NOMO-1 (cell line): Measurements from ENCODE around the gene HMOX1.
A peak's percentile ranks its signal among the peaks of the same experiment; 100 is the strongest.

Experiments used
- DNase-seq, 2 experiments: peaks; one replicate each; lab custom pipeline; 2025; ENCODE audit not compliant: unreplicated experiment in 2 of 2; lab: John Stamatoyannopoulos, UW

Gene HMOX1

GRCh38 chr22:35400501-35400790, 19.6 kb downstream of the HMOX1 start:
- DNase-seq, result no peak

- no peak for DNase-seq
These were observed 21.0 kb downstream of the HMOX1 start for GRCh38 chr22:35401863-35402262.

GRCh38 chr22:35403356-35403755, 22.5 kb downstream of the HMOX1 start:
- no peak for DNase-seq

GRCh38 chr22:35404176-35404575, 23.3 kb downstream of the HMOX1 start:
- DNase-seq, result no peak

- no peak for DNase-seq
These were observed 25.5 kb downstream of the HMOX1 start for GRCh38 chr22:35406443-35406842.

GRCh38 chr22:35407362-35407761, 26.5 kb downstream of the HMOX1 start:
- no peak for DNase-seq

GRCh38 chr22:35409783-35410662, 29.1 kb downstream of the HMOX1 start:
- peak; percentile 92 to 97 for DNase-seq

- no peak for DNase-seq
These were observed 29.8 kb downstream of the HMOX1 start for GRCh38 chr22:35410663-35411034.

GRCh38 chr22:35411102-35411501, 30.2 kb downstream of the HMOX1 start:
- no peak for DNase-seq

- no peak for DNase-seq
These were observed 32.7 kb downstream of the HMOX1 start for GRCh38 chr22:35413624-35414023.

GRCh38 chr22:35417606-35418005, 36.7 kb downstream of the HMOX1 start:
- no peak for DNase-seq

GRCh38 chr22:35418088-35418487, 37.2 kb downstream of the HMOX1 start:
- no peak for DNase-seq

GRCh38 chr22:35418731-35419130, 37.8 kb downstream of the HMOX1 start:
- DNase-seq, result no peak

- no peak for DNase-seq
These were observed 38.9 kb downstream of the HMOX1 start for GRCh38 chr22:35419756-35420155.

- no peak for DNase-seq
These were observed 40.2 kb downstream of the HMOX1 start for GRCh38 chr22:35421121-35421520.

GRCh38 chr22:35422145-35422544, 41.2 kb downstream of the HMOX1 start:
- DNase-seq, result no peak

GRCh38 chr22:35422936-35423335, 42.0 kb downstream of the HMOX1 start:
- DNase-seq, result no peak

GRCh38 chr22:35424081-35424480, 43.2 kb downstream of the HMOX1 start:
- DNase-seq, result no peak

GRCh38 chr22:35424761-35425160, 43.9 kb downstream of the HMOX1 start:
- DNase-seq, result no peak

GRCh38 chr22:35425546-35425945, 44.6 kb downstream of the HMOX1 start:
- no peak for DNase-seq

- DNase-seq, result no peak
These were observed 45.3 kb downstream of the HMOX1 start for GRCh38 chr22:35425971-35426800.

GRCh38 chr22:35426801-35427140, 45.9 kb downstream of the HMOX1 start:
- DNase-seq, result no peak
